Upper lobe of right lung (tissue), 1 donor: Measurements from ENCODE around the gene SRSF2. TPM values are rescaled to one million over a fixed set of nuclear protein-coding genes. Genes with fewer than 3 reads are reported as not detected.

ENCODE experiments used
- ATAC-seq: fragments of 200-7000 bp; cut with Tn5 transposase; one replicate; pipeline ENCODE4 v1.9.1; 2020; ENCODE audit warnings: mild to moderate bottlenecking, moderate library complexity
- DNase-seq: peaks from one replicate; pipeline ENCODE4 v3.0.0-alpha.2; 2020
- H3K27ac ChIP-seq: fragments of 200-600 bp; one replicate; pipeline ENCODE4 v1.8.0; 2022
- H3K27me3 ChIP-seq: fragments of 200-600 bp; one replicate; pipeline ENCODE4 v1.8.0; 2022; ENCODE audit warnings: mild to moderate bottlenecking
- H3K36me3 ChIP-seq: fragments of 200-600 bp; one replicate; pipeline ENCODE4 v1.8.0; 2022
- H3K4me1 ChIP-seq: fragments of 200-600 bp; one replicate; pipeline ENCODE4 v1.8.0; 2022
- H3K4me3 ChIP-seq: fragments of 200-600 bp; one replicate; pipeline ENCODE4 v1.8.0; 2022; ENCODE audit warnings: mild to moderate bottlenecking
- H3K9me3 ChIP-seq: fragments of 200-600 bp; one replicate; pipeline ENCODE4 v1.8.0; 2022
- intact Hi-C: fragments of 100-400 bp; cut with DNase I; formaldehyde crosslinking; loops from one replicate; pipeline ENCODE4 v1.11.0; 2022
- total RNA-seq: library from RNA; stranded (reverse); fragmentation: NEBNext Ultra II Directional; extraction: Animal tissue kit (Norgen Biotek cat#: 25700); gene quantifications from one replicate; pipeline ENCODE4 v1.2.1, GENCODE V29; 2021
- TF ChIP-seq, protein P1 (sequence below): fragments of 200-600 bp; IDR thresholded peaks from one replicate; pipeline ENCODE4 v1.8.0; 2022; ENCODE audit warnings: antibody characterized with exemption
- donor health status: DM: no; HTN: yes; CAD: no; lungs with severe emphysema.

Gene SRSF2
- total RNA-seq, 1 donor from 2014 or later, result 145 TPM

DNA sequence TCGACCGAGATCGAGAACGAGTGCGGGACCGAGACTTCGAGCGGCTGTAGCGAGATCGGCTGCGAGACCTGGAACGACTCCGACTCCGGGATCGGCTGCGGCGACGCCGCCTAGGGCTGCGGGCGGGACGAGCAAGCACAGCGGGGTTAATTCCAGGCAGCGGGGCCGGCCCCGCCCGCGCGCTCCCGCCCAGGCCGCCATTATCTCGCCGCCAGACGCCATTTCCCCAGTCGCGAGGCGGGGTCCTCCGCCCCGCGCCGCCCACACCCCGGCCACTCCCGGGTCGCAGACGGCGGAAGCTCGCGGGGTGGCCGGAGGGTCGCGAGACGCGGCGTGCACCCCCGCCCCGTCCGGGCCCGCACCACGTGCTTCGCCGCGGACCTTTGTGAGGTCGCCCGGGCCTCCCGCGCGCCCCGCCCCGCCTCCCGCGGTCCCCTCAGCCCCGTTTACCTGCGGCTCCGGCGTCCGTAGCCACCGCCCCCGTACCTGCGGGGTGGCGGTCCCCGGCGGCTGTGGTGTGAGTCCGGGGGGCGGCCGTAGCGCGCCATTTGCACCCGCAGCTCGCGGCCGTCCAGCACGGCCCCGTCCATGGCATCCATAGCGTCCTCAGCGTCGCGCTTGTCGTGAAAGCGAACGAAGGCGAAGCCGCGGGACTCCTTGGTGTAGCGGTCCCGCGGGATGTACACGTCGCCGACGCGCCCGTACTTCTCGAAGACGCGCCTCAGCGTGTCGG lies 616 bp downstream of the SRSF2 start:
- Histone ChIP-seq H3K27ac (peak overlapping the region; percentile 98), H3K36me3 (peaks cover 52% of the 10 kb centered on the region), H3K4me1 (peaks cover 60% of the 10 kb centered on the region), H3K9me3 (no peaks in the 10 kb centered on the region), H3K4me3 (peak overlapping the region; percentile 95), H3K27me3 (no peaks in the 10 kb centered on the region)
- TF ChIP-seq, protein P1, sequence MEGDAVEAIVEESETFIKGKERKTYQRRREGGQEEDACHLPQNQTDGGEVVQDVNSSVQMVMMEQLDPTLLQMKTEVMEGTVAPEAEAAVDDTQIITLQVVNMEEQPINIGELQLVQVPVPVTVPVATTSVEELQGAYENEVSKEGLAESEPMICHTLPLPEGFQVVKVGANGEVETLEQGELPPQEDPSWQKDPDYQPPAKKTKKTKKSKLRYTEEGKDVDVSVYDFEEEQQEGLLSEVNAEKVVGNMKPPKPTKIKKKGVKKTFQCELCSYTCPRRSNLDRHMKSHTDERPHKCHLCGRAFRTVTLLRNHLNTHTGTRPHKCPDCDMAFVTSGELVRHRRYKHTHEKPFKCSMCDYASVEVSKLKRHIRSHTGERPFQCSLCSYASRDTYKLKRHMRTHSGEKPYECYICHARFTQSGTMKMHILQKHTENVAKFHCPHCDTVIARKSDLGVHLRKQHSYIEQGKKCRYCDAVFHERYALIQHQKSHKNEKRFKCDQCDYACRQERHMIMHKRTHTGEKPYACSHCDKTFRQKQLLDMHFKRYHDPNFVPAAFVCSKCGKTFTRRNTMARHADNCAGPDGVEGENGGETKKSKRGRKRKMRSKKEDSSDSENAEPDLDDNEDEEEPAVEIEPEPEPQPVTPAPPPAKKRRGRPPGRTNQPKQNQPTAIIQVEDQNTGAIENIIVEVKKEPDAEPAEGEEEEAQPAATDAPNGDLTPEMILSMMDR, result peak; percentile 26
- intact Hi-C loops, result no loop called here
- ATAC-seq (peak; percentile 68), DNase-seq (peak; percentile 91)

GRCh38 chr17:76735586-76736348 lies 1.4 kb downstream of the SRSF2 start:
- H3K36me3 ChIP-seq, result peaks cover 54% of the 10 kb centered on the region

GRCh38 chr17:76735006-76735405 lies 2.1 kb downstream of the SRSF2 start:
- H3K36me3 ChIP-seq, result peaks cover 54% of the 10 kb centered on the region
- H3K27ac ChIP-seq, result peak overlapping the region; percentile 98
- no peaks in the 10 kb centered on the region for H3K27me3 ChIP-seq
- peak overlapping the region; percentile 95 for H3K4me3 ChIP-seq
- TF ChIP-seq, protein P1, result no peak
- H3K9me3 ChIP-seq, result no peaks in the 10 kb centered on the region
- peaks cover 56% of the 10 kb centered on the region for H3K4me1 ChIP-seq
- no peak for ATAC-seq
- no peak for DNase-seq
- intact Hi-C loops, result no loop called here

More at GRCh38 chr17:76735586-76736348, 1.4 kb downstream of the SRSF2 start:
- TF ChIP-seq, protein P1, result no peak
- no peaks in the 10 kb centered on the region for H3K27me3 ChIP-seq
- ATAC-seq (no peak), DNase-seq (no peak)
- peak overlapping the region; percentile 98 for H3K27ac ChIP-seq
- H3K9me3 ChIP-seq, result no peaks in the 10 kb centered on the region
- peaks cover 60% of the 10 kb centered on the region for H3K4me1 ChIP-seq
- intact Hi-C loops, result no loop called here
- H3K4me3 ChIP-seq, result peak overlapping the region; percentile 95

- H3K36me3 ChIP-seq, result peaks cover 54% of the 10 kb centered on the region
- peak overlapping the region; percentile 95 for H3K4me3 ChIP-seq
- TF ChIP-seq, protein P1, result no peak
- H3K9me3 ChIP-seq, result no peaks in the 10 kb centered on the region
- no peaks in the 10 kb centered on the region for H3K27me3 ChIP-seq
- intact Hi-C loops, result no loop called here
- ATAC-seq, result no peak
- H3K27ac ChIP-seq, result peak overlapping the region; percentile 98
- H3K4me1 ChIP-seq, result peaks cover 55% of the 10 kb centered on the region
- no peak for DNase-seq
Measured at GRCh38 chr17:76734080-76734840, 2.9 kb downstream of the SRSF2 start.

DNA sequence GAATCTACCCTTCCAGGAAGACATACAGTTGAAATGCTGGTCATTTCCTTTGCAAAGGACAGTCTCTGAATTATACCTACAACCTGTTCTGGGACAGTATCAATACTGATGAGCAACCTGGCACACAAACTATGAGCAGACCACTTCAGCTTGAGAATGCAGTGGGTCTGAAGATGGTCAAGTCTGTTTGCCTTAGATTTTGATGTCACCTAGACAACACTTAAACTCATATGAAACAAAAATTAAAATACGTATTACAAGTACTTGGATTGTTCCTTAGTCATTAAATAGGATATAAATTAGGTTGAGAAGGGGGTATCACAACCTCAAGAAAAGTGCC lies 3.5 kb downstream of the SRSF2 start:
- TF ChIP-seq, protein P1, result no peak
- H3K4me1 ChIP-seq, result peaks cover 51% of the 10 kb centered on the region

More for the DNA sequence above, 3.5 kb downstream of the SRSF2 start:
- H3K4me3 ChIP-seq, result no peak overlapping the region
- no peaks in the 10 kb centered on the region for H3K27me3 ChIP-seq
- no peaks in the 10 kb centered on the region for H3K9me3 ChIP-seq
- peaks cover 54% of the 10 kb centered on the region for H3K36me3 ChIP-seq
- intact Hi-C loops, result no loop called here
- no peak overlapping the region for H3K27ac ChIP-seq
- no peak for ATAC-seq
- no peak for DNase-seq
